ENCODE results near the gene RADX.
"Not testable (repeated sequence)": the region's sequence is repeated elsewhere in the genome, so short reads cannot be mapped to it uniquely, and the experiment has no call there.

RADX gene, protein sequence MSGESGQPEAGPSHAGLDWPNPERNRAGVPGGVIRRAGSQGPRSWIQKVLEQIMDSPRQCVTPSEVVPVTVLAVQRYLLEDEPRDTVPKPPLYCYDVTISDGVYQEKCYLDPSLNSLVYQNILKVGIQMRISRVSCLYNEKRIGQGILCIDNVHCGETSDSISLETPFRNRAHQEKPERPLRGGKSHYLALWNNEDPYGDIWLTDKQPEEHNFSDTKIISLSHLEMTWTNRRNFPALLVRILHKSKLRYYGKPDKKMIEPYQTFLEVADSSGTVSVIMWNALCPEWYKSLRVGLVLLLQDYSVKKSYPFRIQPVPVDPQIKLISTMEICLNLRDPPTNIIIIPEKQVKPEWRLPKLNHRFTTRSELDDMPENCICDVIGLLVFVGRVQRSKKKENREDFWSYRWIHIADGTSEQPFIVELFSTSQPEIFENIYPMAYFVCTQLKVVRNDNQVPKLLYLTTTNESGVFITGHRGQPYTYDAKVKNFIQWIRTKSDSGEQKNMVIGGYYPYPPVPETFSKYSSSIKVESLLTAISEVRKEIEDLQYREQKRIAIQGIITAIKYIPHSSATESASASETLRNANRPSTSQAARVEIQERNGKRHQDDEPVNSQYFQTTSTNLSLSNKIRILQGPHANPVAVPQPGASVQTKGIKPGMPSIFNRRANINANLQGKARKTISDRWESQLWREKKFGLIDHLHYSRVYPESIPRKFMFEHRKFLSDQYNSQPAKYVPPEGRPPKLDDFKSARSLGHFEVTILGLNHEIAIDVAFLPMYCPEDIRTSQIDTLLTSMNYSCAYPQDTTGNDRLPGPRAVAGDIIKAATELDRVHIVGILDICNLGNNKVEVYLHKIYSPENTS

DNA sequence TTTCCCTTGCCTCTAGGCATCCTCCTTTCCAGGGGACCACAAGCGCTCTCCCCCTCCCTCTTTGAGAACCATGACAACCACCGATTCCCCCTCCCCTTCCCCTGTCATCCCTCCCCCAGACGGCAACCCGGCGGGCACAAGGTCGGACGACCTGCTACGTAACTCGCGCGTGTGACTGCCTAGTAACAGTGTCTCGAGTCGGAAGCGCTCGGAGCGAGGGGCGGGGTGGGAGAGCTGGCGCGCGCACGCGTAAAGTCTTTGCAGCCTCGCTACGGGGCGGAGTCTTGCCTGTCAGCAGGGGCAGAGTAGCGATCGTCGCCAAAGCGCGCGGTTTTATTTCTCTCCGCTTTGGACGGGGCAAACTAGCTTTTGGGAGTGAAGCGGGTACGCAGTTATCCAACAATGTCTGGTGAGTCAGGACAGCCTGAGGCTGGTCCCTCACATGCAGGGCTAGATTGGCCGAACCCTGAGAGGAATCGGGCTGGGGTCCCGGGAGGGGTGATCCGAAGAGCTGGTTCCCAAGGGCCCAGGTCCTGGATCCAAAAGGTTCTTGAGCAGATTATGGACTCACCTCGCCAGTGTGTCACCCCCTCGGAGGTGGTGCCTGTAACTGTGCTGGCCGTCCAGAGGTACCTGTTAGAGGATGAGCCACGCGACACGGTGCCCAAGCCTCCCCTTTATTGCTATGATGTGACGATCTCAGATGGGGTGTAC is at the start of gene RADX:
RADX (plus strand) TSS at position 300 of the 714 bp plus-strand sequence; CDS start at position 403, 103 bp downstream.
- peak; percentile 80 for DNase-seq (ENCODE audit: low spot score)

DNA sequence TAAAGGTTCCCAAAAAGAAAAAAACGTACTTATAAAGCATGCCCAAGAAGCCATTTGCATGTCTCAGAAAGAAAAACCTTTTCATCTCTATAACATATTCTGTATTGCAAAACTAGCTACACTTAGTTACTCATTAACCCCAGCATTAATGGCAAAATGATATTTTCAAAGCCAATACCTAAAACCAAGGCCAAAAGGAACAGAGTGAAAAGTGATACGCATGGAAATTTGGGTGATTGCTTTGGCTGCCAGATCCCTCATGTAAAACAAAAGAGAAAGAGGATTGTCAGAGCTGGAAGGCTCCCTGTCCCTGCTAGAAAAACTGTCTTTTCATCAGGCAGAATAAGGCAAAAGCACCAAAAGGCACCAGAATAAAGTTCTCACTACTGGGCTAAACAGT is 46.8 kb upstream of the RADX start:
- no peak for DNase-seq (ENCODE audit: low spot score)

DNA sequence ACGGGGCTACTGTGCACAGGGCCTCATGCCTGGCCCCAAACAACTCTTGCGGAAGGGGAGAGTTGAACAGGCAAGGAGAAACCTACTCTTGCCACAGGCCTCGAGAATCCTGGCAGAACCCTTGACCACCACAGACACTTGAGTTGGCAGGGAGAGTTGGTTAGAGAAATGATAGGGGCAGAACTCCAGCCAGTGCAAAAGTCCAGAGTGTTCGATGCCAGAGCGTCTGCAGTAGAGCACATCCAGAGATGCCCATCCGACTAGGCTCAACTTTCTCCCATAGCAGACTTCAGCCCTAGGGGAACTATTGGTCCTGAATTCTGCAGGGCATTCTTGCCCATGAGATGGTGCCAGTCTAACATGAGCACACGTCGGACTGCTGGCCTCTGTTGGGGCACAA is 45.4 kb upstream of the RADX start:
- no peak for DNase-seq (ENCODE audit: low spot score)

DNA sequence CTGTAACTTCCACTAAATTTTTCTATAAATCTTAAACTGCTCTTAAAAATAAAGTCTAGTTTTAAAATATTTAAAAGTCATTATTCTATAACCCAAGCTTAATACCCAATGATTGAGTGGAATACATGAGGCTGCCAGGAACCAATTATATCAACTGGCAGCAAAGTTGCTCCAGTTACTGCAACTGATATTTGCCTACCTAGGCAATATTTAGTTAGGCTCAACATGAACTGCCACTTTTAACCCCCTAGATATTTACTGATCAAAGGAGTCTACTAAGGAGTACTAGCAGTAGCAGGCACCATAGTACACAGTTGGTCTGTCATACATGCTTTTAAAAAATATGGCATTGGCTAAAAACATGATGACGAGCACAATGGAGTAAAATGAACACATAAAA is 29.9 kb upstream of the RADX start:
- DNase-seq (ENCODE audit: low spot score) = no peak

DNA sequence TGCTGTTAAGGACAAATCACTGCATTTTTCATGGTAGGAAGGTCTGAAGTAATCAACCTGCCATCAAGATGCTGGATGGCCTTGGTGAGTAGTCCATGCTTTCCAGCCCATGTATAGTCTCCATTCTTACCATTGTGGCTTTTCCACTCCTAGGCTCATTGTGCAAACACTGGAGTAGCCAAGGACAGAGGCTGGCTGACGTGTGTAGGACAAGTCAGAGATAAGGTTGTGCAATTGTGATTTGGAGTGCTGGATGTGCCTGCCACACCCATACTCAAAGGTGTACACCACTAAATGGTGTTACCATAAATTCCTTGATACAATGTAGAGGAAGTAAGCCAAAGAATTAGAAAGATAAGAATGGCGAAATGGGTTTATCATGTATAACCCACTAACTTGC is 26.3 kb upstream of the RADX start:
- DNase-seq (ENCODE audit: low spot score) = no peak

DNA sequence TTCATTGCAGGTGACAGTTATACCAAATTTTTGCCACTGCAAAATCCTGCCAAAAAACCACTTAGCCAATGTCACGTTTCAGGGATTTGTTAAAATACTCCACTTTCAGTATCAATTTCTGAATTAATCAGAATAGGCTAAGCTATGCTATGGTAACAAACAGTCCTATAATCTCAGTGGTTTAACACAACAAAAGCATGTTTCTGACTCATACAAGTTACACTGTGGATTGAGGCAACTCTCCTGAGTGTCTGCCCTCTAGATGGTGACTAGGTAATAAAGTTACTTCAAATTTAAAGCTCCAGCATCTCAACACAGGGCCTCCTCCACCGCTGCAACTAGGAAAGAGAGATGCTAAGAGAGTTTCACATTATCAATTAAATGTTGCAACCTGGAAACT is 23.0 kb upstream of the RADX start:
- DNase-seq (ENCODE audit: low spot score) = no peak

DNA sequence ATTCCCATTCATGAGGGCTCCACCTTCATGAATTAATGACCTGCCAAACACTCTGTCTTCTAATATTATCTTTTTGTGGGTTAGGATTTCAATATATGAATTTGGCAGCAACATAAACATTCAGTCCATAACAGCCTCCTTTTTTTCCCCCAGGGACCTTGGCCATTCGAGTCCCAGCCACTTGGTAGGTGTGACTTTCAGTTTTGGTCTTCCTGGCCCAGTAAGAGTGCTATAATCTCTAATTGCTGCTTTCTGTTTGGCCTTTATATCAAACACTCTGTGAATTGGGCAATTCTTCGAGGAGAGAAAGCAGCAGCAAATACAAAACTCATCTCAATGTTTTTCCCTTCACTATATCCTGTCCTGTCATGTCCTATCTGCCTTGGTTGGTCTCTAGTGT is 12.4 kb upstream of the RADX start:
- no peak for DNase-seq (ENCODE audit: low spot score)

DNA sequence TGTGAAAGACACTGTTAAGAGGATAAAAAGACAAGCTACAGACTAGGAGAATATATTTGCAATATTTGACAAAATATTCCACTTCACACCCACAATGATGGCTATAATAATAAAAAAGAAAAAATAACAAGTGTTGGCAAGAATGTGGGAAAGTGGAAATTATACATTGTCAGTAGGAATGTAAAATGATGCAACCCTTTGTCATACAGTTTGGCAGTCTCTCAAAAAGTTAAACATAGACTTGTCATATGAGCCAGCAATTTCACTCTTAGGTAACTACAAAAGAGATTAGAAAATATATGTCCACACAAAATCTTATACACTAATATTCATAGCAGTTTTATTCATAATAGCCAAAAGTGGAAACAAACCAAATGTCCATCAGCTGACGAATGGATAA is 5.2 kb upstream of the RADX start:
- no peak for DNase-seq (ENCODE audit: low spot score)

DNA sequence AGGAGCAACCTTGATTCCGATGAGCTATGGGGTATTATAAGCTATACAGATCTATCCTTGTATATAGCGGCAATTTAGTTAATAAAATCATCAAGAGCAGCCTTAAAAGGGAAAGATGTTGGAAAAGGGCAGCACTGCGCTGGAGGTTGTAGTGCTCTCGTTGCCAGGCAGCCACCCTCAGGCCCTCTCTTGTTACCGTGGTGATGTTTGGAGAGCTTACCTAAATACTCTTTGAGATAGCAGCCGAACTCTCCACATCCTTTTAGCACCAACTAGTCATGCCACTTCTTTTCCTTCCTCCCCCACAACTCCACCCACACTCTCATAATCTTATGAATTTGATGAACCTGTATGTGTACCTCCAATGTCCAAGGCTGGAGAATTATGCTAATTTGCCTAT is 3.8 kb upstream of the RADX start:
- no peak for DNase-seq (ENCODE audit: low spot score)

DNA sequence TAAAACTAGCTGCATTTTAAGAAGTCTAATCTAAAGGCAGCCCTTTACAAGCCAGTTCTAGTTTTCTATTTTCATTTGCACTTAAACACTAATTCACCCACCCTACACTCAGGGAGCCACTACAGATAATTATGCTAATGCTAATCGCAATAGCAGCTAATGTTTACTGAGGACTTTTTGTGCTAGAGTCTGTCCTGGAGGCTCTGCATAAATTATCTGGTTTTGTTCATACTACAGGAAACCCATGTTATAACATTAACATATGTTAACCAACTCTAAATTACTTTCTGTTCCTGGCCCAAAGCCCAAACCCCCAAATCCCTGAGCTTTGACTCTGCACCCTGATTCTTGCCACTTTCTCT is 480 bp upstream of the RADX start:
- DNase-seq (ENCODE audit: low spot score) = no peak

DNA sequence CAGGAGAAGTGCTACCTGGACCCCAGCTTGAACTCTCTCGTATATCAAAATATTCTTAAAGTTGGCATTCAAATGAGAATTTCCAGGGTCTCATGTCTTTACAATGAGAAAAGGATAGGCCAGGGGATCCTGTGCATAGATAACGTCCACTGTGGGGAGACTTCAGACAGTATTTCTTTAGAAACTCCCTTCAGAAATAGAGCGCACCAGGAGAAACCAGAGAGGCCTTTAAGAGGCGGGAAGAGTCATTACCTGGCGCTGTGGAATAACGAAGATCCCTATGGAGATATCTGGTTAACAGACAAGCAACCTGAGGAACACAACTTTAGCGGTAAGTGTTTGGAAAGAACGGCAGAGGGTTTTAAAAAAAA is 600 bp downstream of the RADX start:
- DNase-seq (ENCODE audit: low spot score) = no peak

DNA sequence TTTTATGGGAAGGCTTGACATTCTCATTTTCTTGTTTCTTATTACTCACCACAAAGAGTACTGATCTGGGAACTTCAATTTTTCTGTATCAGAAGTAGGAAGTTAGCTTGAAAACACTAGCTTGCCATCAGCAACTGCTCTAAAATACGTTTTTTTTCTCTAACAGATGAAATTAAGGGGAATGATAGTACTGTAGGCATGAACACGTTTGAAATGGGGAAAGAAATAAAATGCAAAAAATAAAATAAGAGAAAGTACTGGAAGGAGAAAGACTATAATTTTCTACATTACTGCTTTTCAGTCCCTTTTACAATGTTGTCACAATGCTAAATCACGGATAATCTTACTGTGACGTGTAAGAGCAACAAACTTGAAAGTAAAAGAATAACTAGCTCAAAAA is 1.5 kb downstream of the RADX start:
- DNase-seq (ENCODE audit: low spot score) = no peak

DNA sequence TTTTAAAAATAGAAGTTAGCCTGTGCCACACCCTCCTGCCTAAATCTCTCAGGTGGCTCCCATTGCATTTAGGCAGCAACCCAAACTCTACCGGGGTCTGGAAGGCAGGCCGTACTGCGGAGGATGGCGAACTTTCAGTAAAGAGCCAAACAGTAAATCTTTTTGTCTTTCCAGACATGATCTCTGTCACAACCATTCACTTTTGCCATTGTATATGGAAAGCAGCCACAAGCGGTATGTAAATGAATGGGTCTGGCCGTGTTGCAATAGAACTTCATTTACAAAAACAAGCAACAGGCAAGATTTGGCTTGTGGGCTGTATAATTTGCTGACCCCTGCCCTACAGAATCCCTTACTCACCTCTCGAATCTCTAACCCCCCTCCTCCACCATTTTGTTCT is 3.3 kb downstream of the RADX start:
- DNase-seq (ENCODE audit: low spot score) = no peak

DNA sequence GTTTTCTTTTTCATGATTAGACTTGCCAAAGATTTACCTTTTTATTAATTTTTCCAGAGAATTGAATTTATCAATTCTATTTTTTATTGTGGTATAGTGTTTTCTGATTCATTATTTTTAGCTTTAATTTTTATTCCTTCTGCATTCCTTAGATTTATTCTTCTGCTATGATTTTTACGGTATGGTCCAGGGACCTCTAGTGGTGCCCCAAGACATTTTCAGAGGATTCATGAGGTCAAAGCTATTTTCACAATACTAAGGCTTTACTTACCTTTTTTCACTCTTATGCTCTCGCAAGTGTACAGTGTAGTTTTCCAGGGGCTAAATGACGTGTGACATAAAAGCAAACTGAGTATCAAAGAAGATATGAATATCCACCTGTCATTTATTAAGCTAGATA is 8.0 kb downstream of the RADX start:
- peak; percentile 2 for DNase-seq (ENCODE audit: low spot score)

DNA sequence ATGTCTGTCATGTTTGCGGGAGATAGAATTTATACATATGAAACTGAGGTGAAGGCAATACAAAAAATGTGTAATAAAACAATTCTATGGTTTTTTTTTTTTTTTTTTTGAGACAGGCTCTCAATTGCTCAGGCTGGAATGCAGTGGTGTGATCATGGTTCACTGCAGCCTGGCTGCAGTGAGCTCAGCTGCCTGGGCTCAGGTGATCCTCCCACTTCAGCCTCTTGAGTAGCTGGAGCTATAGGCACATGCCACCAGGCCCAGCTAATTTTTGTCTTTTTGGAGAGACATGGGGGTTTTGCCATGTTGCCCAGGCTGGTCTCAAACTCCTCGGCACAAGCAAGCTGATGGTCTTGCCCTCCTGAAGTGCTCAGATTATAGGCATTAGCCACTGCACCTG is 10.1 kb downstream of the RADX start:
- no peak for DNase-seq (ENCODE audit: low spot score)

DNA sequence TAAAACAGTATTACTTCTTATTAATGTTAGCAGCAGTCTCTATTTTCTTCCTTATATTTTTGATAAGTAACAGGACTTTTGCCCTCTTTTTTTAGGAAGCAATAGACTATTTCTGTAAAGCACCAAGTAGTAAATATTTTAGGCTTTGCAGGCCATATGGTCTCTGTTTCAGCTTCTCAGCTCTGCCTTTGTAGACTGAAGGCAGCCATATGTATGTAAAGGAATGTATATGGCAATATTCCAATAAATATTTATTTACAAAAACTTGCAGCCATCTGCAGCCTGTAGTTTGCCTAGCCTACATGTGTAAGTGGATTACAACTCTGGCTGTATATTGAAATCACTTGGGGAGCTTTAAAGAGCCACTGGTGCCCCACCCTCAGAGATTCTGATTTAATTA is 15.0 kb downstream of the RADX start:
- no peak for DNase-seq (ENCODE audit: low spot score)

DNA sequence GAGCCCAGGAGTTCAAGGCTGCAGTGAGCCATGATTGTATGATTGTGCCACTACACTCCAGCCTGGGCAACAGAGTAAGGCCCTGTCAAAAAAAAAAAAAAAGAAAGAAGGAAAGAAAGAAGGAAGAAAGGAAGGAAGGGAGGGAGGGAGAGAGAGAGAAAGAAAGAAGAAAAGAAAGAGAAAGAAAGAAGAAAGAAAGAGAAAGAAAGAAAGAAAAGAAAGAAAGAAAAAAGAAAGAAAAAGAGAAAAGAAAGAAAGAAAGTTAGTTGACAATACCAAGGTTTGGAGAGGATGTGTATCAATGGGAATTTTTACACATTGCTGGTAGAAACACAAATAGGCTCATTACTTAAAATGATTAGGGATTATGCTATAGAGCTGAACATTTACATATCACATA is 19.8 kb downstream of the RADX start:
- no peak for DNase-seq (ENCODE audit: low spot score)

DNA sequence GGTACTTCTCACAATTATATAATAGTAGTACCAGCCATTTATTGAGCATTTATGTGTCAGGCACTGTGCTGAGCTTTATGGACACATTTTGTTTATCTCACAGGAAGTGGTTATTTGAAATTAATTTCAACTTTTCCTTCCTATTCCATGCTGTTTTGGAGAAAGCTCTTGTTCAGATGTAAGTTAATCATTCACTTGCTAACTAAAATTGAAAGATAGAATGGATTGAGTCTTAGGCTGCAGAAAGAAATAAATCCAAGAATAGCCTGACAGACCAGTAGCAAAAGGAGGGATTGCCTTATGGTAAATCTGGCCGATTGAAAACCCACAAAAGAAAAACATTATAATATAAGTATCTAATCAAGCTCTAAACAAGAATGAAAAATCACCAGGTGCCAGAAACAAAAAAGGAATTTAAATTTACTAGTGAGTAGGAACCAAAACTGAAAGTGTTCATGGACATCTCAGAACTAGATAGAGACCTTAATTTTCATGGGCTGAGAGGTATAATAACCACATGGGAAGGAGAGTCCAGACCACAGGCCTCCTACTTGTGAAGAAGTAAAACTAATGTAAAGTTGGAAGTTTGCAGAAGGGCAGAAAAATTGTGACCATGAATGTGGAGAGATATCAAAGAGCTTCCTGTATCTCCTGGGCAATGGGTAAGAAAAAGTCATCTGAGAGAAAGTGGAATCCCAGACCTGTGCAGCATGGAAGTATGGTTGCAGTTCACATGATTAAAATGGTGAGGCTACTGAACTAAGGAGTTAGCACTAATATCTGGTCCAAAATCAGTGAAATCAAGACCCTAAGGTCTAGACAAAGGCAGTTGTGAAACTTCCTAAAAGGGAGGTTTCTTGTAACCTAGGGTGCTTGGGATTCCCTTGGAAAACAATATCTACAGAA is 38.0 kb downstream of the RADX start:
- DNase-seq (ENCODE audit: low spot score) = no peak

DNA sequence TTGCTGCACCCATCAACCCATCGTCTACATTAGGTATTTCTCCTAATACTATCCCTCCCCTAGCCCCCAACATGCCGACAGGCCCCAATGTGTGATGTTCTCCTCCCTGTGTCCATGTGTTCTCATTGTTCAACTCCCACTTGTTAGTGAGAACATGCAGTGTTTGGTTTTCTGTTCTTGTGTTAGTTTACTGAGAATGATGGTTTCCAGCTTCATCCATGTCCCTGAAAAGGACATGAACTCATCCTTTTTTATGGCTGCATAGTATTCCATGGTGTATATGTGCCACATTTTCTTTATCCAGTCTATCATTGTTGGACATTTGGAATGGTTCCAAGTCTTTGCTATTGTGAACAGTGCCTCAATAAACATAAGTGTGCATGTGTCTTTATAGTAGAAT is 41.8 kb downstream of the RADX start:
- not testable (repeated sequence) for DNase-seq (ENCODE audit: low spot score)

DNA sequence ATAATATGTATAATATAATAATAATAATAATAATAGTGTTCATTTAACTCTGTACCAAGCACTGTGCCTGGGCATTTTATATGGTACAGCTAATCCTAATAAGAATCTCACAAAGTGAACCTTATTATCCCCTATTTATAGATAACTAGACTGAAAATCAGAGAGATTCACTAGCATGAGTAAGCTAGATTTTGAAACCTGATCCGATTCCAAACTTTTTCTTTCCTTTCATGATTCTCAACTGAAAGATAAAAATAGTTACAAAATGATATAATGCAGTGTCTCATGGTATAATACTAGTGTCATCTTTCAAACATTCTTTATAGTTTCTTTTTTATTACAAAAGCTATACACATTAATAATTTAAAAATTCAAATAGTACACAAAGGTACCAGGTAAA is 58.9 kb downstream of the RADX start:
- peak; percentile 6 for DNase-seq (ENCODE audit: low spot score)

DNA sequence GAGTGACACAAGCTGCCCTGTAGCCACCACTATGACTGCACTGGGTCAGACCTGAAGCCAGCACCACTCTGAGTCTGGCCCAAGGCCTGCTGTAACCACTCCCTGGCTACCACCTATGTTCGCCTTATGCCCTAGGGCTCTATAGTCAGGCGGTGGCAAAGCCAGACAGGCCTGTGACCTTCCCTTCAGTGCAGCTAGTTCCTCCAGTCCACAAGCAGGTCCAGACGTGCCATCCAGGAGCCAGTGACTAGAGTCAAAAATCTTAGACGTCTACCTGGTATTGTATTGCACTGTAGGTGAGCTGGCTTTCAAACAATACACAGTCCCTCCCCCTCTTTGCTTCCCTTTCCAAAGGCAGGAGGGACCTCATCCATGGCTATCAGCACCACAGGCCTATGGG is 60.7 kb downstream of the RADX start:
- DNase-seq (ENCODE audit: low spot score) = no peak

DNA sequence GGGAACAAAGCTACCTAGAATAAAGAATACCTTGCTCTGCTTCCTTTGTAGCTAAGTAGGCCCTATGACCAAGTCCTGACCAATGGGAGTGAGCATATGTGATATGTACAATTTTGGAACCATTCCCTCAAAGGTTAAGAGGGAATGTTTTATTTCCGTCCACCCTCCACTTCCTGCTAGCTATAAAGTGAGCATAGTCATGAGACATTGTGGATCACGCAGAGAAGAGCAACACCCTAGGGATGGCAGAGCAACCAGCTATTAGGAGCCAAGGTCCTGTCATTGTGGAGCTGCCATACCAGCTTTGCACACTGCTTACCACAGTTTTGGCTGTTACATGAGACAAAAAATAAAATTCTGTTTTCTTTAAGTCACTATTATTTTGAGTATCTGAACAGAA is 68.9 kb downstream of the RADX start:
- no peak for DNase-seq (ENCODE audit: low spot score)
